Fibroblast of lung (primary cell): ENCODE measurements around the gene COL24A1. TPM values are rescaled to one million over a fixed set of nuclear protein-coding genes. Genes with fewer than 3 reads are reported as not detected.

ENCODE experiments used
- DNase-seq, 2 donors: peaks; one replicate each; pipeline versions ENCODE4 v3.0.0 to v3.0.0-alpha.2; 2010; ENCODE audit warnings: low read depth in 2 of 2
- H2AFZ ChIP-seq: 2 replicates; pipeline ENCODE4 v1.5.1; 2012; ENCODE audit warnings: low read length, control low read depth, inconsistent platforms
- H3K27ac ChIP-seq: 2 replicates; pipeline ENCODE4 v1.5.1; 2011; ENCODE audit warnings: low read length, control low read depth; ENCODE audit not compliant: insufficient read depth
- H3K27me3 ChIP-seq: 2 replicates; pipeline ENCODE4 v1.5.1; 2011; ENCODE audit warnings: mild to moderate bottlenecking, low read length; ENCODE audit not compliant: control insufficient read depth, insufficient read depth
- H3K36me3 ChIP-seq: 2 replicates; pipeline ENCODE4 v1.5.1; 2011; ENCODE audit warnings: low read length; ENCODE audit not compliant: control insufficient read depth, insufficient read depth
- H3K4me1 ChIP-seq: 2 replicates; pipeline ENCODE4 v1.5.1; 2011; ENCODE audit warnings: low read length; ENCODE audit not compliant: control insufficient read depth, insufficient read depth; ENCODE audit errors: extremely low read depth
- H3K4me2 ChIP-seq: 2 replicates; pipeline ENCODE4 v1.5.1; 2011; ENCODE audit warnings: low read length, control low read depth; ENCODE audit not compliant: insufficient read depth; ENCODE audit errors: extremely low read depth
- H3K4me3 ChIP-seq, 4 experiments: fragments of 200-600 bp in 1 of 4; sonication (generic) in 1 of 4; replicated peaks in 1 of 4; 2 replicates each; pipeline ENCODE4 v1.5.1; 2011 to 2016; ENCODE audit warnings: low read length in 4 of 4, low read depth in 3 of 4, mild to moderate bottlenecking in 3 of 4, control low read depth in 2 of 4, inconsistent platforms in 1 of 4, mixed read lengths in 1 of 4; ENCODE audit not compliant: insufficient read depth in 1 of 4; ENCODE audit errors: control extremely low read depth in 1 of 4
- H3K79me2 ChIP-seq: 2 replicates; pipeline ENCODE4 v1.5.1; 2012; ENCODE audit warnings: mild to moderate bottlenecking, low read length, inconsistent platforms; ENCODE audit not compliant: control insufficient read depth, insufficient read depth
- H3K9ac ChIP-seq: 2 replicates; pipeline ENCODE4 v1.5.1; 2011; ENCODE audit warnings: mild to moderate bottlenecking, low read length, control low read depth; ENCODE audit not compliant: insufficient read depth
- H3K9me3 ChIP-seq: 2 replicates; pipeline ENCODE4 v1.5.1; 2012; ENCODE audit warnings: low read depth, low read length; ENCODE audit not compliant: control insufficient read depth, insufficient read depth
- H4K20me1 ChIP-seq: 2 replicates; pipeline ENCODE4 v1.5.1; 2011; ENCODE audit warnings: low read length; ENCODE audit not compliant: control insufficient read depth, insufficient read depth; ENCODE audit errors: extremely low read depth
- CTCF ChIP-seq, 2 donors: IDR thresholded peaks in 1 of 2; conservative IDR thresholded peaks in 1 of 2; 1 replicate in 1 of 2; 2 replicates in 1 of 2; pipeline ENCODE4 v1.5.1; 2011 to 2012; ENCODE audit warnings: low read length in 2 of 2, control low read depth in 1 of 2, inconsistent platforms in 1 of 2, low read depth in 1 of 2, mild to moderate bottlenecking in 1 of 2
- EZH2 ChIP-seq: IDR thresholded peaks from 2 replicates; pipeline ENCODE4 v1.5.1; 2012; ENCODE audit warnings: low read length, control low read depth, mild to moderate bottlenecking; ENCODE audit errors: missing control alignments
- polyA plus RNA-seq, 2 donors: library from polyadenylated mRNA; depleted of rRNA in 1 of 2; stranded (reverse) in 1 of 2; unstranded in 1 of 2; fragments of >200 nt; gene quantifications; 2 replicates each; pipeline ENCODE4 v1.2.1, GENCODE V29; 2011 to 2012; ENCODE audit warnings: missing spikeins in 1 of 2
- total RNA-seq: library from RNA; depleted of rRNA; stranded (reverse); fragments of >200 nt; gene quantifications from 2 replicates; pipeline ENCODE4 v1.2.1, GENCODE V29; 2014

The COL24A1 gene
- total and polyA plus RNA-seq, 2 donors (not counting 1 experiment from before 2014, with no cell fraction given) = 0.31 to 3.3 TPM

DNA sequence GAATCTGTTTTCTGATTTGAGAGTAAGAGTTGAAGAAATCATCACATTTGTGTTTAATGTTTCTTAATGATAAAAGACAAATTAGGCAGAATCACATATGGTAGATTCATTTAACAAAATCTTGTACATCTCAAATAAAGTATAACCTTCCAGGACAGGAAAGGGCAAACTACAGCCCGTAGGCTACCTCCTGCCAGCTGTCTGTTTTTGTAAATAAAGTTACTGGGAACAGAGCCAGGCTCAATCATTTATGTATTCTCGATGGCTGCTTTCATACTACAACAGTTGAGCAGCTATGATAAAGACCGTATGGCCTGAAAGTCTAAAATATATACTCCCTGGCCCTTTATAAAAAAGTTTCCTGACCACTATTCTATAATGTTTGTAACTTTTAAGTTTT lies 204.1 kb downstream of the COL24A1 start:
- no peaks in the 10 kb centered on the region for H3K4me1 ChIP-seq
- H3K4me3 ChIP-seq = no peak overlapping the region
- no peak overlapping the region for H3K27ac ChIP-seq
- H3K9me3 ChIP-seq = no peaks in the 10 kb centered on the region
- no peak overlapping the region for H3K4me2 ChIP-seq
- no peak overlapping the region for H3K9ac ChIP-seq
- TF ChIP-seq EZH2 (no peak), CTCF (conservative IDR thresholded peaks at IDR 0.05 in 1 of 2, IDR thresholded peaks at IDR 0.05 in 1 of 2; ENCODE audit: low read depth in 1 of 2, low read length in 2 of 2) (no peak)
- DNase-seq = peak in 1 of 2 donors; percentile 65
- H4K20me1 ChIP-seq = no peaks in the 10 kb centered on the region
- H3K79me2 ChIP-seq = no peaks in the 10 kb centered on the region
- no peak overlapping the region for H2AFZ ChIP-seq
- no peaks in the 10 kb centered on the region for H3K36me3 ChIP-seq
- H3K27me3 ChIP-seq = no peaks in the 10 kb centered on the region

DNA sequence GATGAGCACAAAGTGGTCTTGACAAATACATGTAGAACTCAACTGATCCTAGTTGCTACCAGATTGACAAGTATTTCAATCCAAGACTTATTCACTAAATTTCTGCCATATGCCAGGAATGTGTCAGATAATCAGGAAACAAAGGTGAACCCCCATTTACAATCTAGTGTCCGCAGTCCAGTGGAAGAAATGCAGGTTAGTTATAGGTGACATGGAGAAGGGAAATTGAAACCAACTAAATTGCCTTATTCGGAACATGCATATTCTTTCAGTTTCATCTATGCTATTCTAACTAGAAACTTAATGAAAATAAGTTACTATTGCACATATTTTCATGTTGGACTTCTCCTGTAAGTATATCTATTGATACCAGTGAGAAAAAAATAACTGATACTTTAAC lies 209.4 kb downstream of the COL24A1 start:
- no peak overlapping the region for H3K4me3 ChIP-seq
- no peak overlapping the region for H3K9ac ChIP-seq
- TF ChIP-seq EZH2 = no peak
- TF ChIP-seq CTCF (conservative IDR thresholded peaks at IDR 0.05 in 1 of 2, IDR thresholded peaks at IDR 0.05 in 1 of 2; ENCODE audit: low read depth in 1 of 2, low read length in 2 of 2) = no peak
- no peaks in the 10 kb centered on the region for H3K27me3 ChIP-seq
- H2AFZ ChIP-seq = no peak overlapping the region
- no peak overlapping the region for H3K27ac ChIP-seq
- H3K4me1 ChIP-seq = no peaks in the 10 kb centered on the region
- no peaks in the 10 kb centered on the region for H3K36me3 ChIP-seq
- H3K79me2 ChIP-seq = no peaks in the 10 kb centered on the region
- H3K9me3 ChIP-seq = no peaks in the 10 kb centered on the region
- H3K4me2 ChIP-seq = no peak overlapping the region
- H4K20me1 ChIP-seq = no peaks in the 10 kb centered on the region
- no peak for DNase-seq

GRCh38 chr1:85943945-85944344 lies 212.6 kb downstream of the COL24A1 start:
- no peaks in the 10 kb centered on the region for H3K4me1 ChIP-seq
- no peak overlapping the region for H3K27ac ChIP-seq
- H2AFZ ChIP-seq = no peak overlapping the region
- H4K20me1 ChIP-seq = no peaks in the 10 kb centered on the region
- no peaks in the 10 kb centered on the region for H3K79me2 ChIP-seq
- H3K4me3 ChIP-seq = no peak overlapping the region
- no peak overlapping the region for H3K9ac ChIP-seq
- no peaks in the 10 kb centered on the region for H3K36me3 ChIP-seq
- TF ChIP-seq EZH2 (no peak), CTCF (conservative IDR thresholded peaks at IDR 0.05 in 1 of 2, IDR thresholded peaks at IDR 0.05 in 1 of 2; ENCODE audit: low read depth in 1 of 2, low read length in 2 of 2) (no peak)
- no peaks in the 10 kb centered on the region for H3K27me3 ChIP-seq
- H3K9me3 ChIP-seq = no peaks in the 10 kb centered on the region
- DNase-seq = no peak
- H3K4me2 ChIP-seq = no peak overlapping the region
